HEK293 (cell line): ENCODE results near the gene ITGB1BP1.

ENCODE experiments used
- CTCF ChIA-PET: fragments of 350-600 bp; formaldehyde crosslinking; extraction: SDS; loops from one replicate; lab custom pipeline; 2021; ENCODE audit warnings: antibody characterized with exemption; lab: Yijun Ruan, JAX
- POLR2A ChIA-PET: fragments of 300-600 bp; formaldehyde crosslinking; extraction: SDS; loops from one replicate; lab custom pipeline; 2020; ENCODE audit warnings: antibody characterized with exemption, inconsistent platforms; lab: Yijun Ruan, JAX
- H3K27ac ChIP-seq: fragments of 200-500 bp; sonication (Bioruptor generic); 2 replicates; pipeline ENCODE4 v1.5.1; 2014; ENCODE audit warnings: low read depth, low read length, control low read depth, inconsistent platforms; ENCODE audit errors: extremely low read depth
- H3K36me3 ChIP-seq, 2 experiments: fragments of 200-500 bp in 1 of 2; sonication (Bioruptor generic) in 1 of 2; 1 replicate in 1 of 2; 2 replicates in 1 of 2; pipeline ENCODE4 v1.5.1; 2014 to 2017; ENCODE audit warnings: inconsistent platforms in 2 of 2, low read length in 2 of 2; ENCODE audit not compliant: control insufficient read depth in 2 of 2, insufficient read depth in 1 of 2
- H3K4me1 ChIP-seq: fragments of 200-500 bp; sonication (Bioruptor generic); 2 replicates; pipeline ENCODE4 v1.5.1; 2014; ENCODE audit warnings: mild to moderate bottlenecking, low read length, inconsistent platforms; ENCODE audit not compliant: control insufficient read depth, insufficient read depth
- H3K4me3 ChIP-seq: 2 replicates; pipeline ENCODE4 v1.5.1; 2011; ENCODE audit warnings: low read depth, mild to moderate bottlenecking, control low read depth, low read length, moderate library complexity
- H3K9me3 ChIP-seq: fragments of 200-500 bp; sonication (Bioruptor generic); 2 replicates; pipeline ENCODE4 v1.5.1; 2014; ENCODE audit warnings: low read depth, low read length, inconsistent platforms; ENCODE audit not compliant: control insufficient read depth, insufficient read depth
- HOXD13 ChIP-seq: sonication (generic); formaldehyde crosslinking; IDR thresholded peaks from 2 replicates; pipeline ENCODE4 v1.8.0; 2022; ENCODE audit warnings: missing genetic modification reagents, borderline replicate concordance
- MEIS1 ChIP-seq: sonication (generic); formaldehyde crosslinking; IDR thresholded peaks from 2 replicates; pipeline ENCODE4 v1.8.1; 2022; ENCODE audit warnings: missing genetic modification reagents, mild to moderate bottlenecking, borderline replicate concordance
- PRDM10 ChIP-seq: fragments of 450-650 bp; formaldehyde crosslinking; IDR thresholded peaks from 2 replicates; pipeline ENCODE4 v1.5.1; 2016; ENCODE audit warnings: missing biosample characterization, missing genetic modification characterization
- ZBTB11 ChIP-seq: fragments of 450-650 bp; formaldehyde crosslinking; conservative IDR thresholded peaks from 2 replicates; pipeline ENCODE4 v1.5.1; 2016; ENCODE audit warnings: low read depth, missing biosample characterization, missing genetic modification characterization
- ZNF133 ChIP-seq: fragments of 450-650 bp; formaldehyde crosslinking; IDR thresholded peaks from 2 replicates; pipeline ENCODE4 v1.5.1; 2016; ENCODE audit warnings: missing biosample characterization, missing genetic modification characterization
- ZNF140 ChIP-seq: fragments of 450-650 bp; formaldehyde crosslinking; IDR thresholded peaks from 2 replicates; pipeline ENCODE4 v1.5.1; 2016; ENCODE audit warnings: missing biosample characterization, missing genetic modification characterization
- ZNF239 ChIP-seq: fragments of 450-650 bp; formaldehyde crosslinking; IDR thresholded peaks from 2 replicates; pipeline ENCODE4 v1.5.1; 2016; ENCODE audit warnings: missing biosample characterization, missing genetic modification characterization
- ZNF335 ChIP-seq: fragments of 450-650 bp; formaldehyde crosslinking; conservative IDR thresholded peaks from 2 replicates; pipeline ENCODE4 v1.5.1; 2016; ENCODE audit warnings: missing biosample characterization, missing genetic modification characterization
- ZNF341 ChIP-seq: fragments of 450-650 bp; formaldehyde crosslinking; IDR thresholded peaks from 2 replicates; pipeline ENCODE4; 2016; ENCODE audit warnings: low read depth, missing biosample characterization, missing genetic modification characterization
- ZNF433 ChIP-seq: fragments of 450-650 bp; formaldehyde crosslinking; IDR thresholded peaks from 2 replicates; pipeline ENCODE4 v1.5.1; 2016; ENCODE audit warnings: missing biosample characterization, missing genetic modification characterization, low read depth
- ZNF501 ChIP-seq: fragments of 450-650 bp; formaldehyde crosslinking; IDR thresholded peaks from 2 replicates; pipeline ENCODE4 v1.5.1; 2016; ENCODE audit warnings: missing biosample characterization, missing genetic modification characterization
- ZNF555 ChIP-seq: fragments of 450-650 bp; formaldehyde crosslinking; conservative IDR thresholded peaks from 2 replicates; pipeline ENCODE4 v1.5.1; 2017; ENCODE audit warnings: missing biosample characterization, mild to moderate bottlenecking, missing genetic modification characterization, inconsistent platforms
- ZNF596 ChIP-seq: fragments of 450-650 bp; IDR thresholded peaks from 2 replicates; pipeline ENCODE4 v1.5.0; 2018; ENCODE audit warnings: missing biosample characterization, mild to moderate bottlenecking, missing genetic modification characterization, moderate library complexity
- ZNF610 ChIP-seq: fragments of 450-650 bp; formaldehyde crosslinking; IDR thresholded peaks from 2 replicates; pipeline ENCODE4 v1.5.1; 2016; ENCODE audit warnings: missing biosample characterization, missing genetic modification characterization, borderline replicate concordance
- ZNF664 ChIP-seq: fragments of 450-650 bp; formaldehyde crosslinking; IDR thresholded peaks from 2 replicates; pipeline ENCODE4 v1.5.1; 2016; ENCODE audit warnings: missing biosample characterization, missing genetic modification characterization
- ZNF747 ChIP-seq: fragments of 450-650 bp; formaldehyde crosslinking; IDR thresholded peaks from 2 replicates; pipeline ENCODE4 v1.5.1; 2016; ENCODE audit warnings: missing biosample characterization, missing genetic modification characterization
- ZSCAN4 ChIP-seq: fragments of 450-650 bp; formaldehyde crosslinking; IDR thresholded peaks from 2 replicates; pipeline ENCODE4 v1.5.1; 2017; ENCODE audit warnings: missing biosample characterization, missing genetic modification characterization
- TF ChIP-seq, protein P1 (sequence below): fragments of 450-650 bp; formaldehyde crosslinking; IDR thresholded peaks from 2 replicates; pipeline ENCODE4 v1.5.1; 2016; ENCODE audit warnings: missing biosample characterization, missing genetic modification characterization
- TF ChIP-seq, protein P2 (sequence below): fragments of 450-650 bp; formaldehyde crosslinking; IDR thresholded peaks from 2 replicates; pipeline ENCODE4 v1.5.1; 2016; ENCODE audit warnings: missing biosample characterization, missing genetic modification characterization, borderline replicate concordance
- TF ChIP-seq, protein P3 (sequence below): fragments of 450-650 bp; formaldehyde crosslinking; IDR thresholded peaks from 2 replicates; pipeline ENCODE4 v1.5.1; 2017; ENCODE audit warnings: missing biosample characterization, missing genetic modification characterization

Gene ITGB1BP1

DNA sequence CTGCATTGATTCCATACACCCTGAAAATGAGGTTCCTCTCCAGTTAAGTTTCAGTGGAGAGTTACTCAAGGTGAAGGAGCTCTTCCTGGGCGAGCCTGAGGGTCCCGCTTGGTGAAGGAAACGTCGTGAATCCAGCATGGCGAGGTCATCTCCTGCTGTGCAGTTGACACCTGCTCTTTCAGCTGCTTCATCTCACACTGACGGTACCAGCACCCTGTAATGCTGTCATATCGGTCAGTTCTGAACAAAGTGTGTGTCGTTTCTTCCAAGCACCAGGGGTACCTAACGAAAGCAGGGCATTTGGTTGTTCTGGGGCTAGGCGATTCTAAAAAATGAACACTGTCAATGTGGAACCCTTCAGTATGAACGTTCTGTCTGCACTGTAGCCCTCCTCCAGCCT is 52.6 kb downstream of the ITGB1BP1 start:
- Histone ChIP-seq H3K9me3 (no peaks in the 10 kb centered on the region), H3K27ac (no peak overlapping the region), H3K4me1 (peaks cover 3% of the 10 kb centered on the region), H3K4me3 (no peak overlapping the region), H3K36me3 (peaks cover 5 to 55% of the 10 kb centered on the region in 2 experiments; a peak in 2 of 3 replicates)
- POLR2A ChIA-PET, result interaction anchor here (0.6 kb wide), 1 partner anchor 234 kb away, joined by 8 read pairs; no protein-coding TSS in a partner anchor
- TF ChIP-seq ZNF596 (tag by site-specific recombination) (no peak), ZNF239 (no peak), HOXD13 (CRISPR knock-in tag) (no peak), ZNF341 (no peak), ZNF664 (no peak), ZSCAN4 (tag by site-specific recombination) (no peak), ZNF610 (tag by site-specific recombination) (no peak), ZNF555 (tag by site-specific recombination) (no peak), ZNF433 (tag by site-specific recombination) (no peak), ZNF335 (no peak), ZBTB11 (tag by site-specific recombination) (no peak), MEIS1 (CRISPR knock-in tag) (no peak), ZNF747 (tag by site-specific recombination) (no peak), ZNF501 (tag by site-specific recombination) (no peak), ZNF133 (tag by site-specific recombination) (no peak), ZNF140 (tag by site-specific recombination) (no peak), PRDM10 (tag by site-specific recombination) (no peak)
- TF ChIP-seq, protein P1, sequence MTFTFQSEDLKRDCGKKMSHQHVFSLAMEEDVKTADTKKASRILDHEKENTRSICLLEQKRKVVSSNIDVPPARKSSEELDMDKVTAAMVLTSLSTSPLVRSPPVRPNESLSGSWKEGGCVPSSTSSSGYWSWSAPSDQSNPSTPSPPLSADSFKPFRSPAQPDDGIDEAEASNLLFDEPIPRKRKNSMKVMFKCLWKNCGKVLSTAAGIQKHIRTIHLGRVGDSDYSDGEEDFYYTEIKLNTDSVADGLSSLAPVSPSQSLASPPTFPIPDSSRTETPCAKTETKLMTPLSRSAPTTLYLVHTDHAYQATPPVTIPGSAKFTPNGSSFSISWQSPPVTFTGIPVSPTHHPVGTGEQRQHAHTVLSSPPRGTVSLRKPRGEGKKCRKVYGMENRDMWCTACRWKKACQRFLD (tag by site-specific recombination), result no peak
- TF ChIP-seq, protein P2, sequence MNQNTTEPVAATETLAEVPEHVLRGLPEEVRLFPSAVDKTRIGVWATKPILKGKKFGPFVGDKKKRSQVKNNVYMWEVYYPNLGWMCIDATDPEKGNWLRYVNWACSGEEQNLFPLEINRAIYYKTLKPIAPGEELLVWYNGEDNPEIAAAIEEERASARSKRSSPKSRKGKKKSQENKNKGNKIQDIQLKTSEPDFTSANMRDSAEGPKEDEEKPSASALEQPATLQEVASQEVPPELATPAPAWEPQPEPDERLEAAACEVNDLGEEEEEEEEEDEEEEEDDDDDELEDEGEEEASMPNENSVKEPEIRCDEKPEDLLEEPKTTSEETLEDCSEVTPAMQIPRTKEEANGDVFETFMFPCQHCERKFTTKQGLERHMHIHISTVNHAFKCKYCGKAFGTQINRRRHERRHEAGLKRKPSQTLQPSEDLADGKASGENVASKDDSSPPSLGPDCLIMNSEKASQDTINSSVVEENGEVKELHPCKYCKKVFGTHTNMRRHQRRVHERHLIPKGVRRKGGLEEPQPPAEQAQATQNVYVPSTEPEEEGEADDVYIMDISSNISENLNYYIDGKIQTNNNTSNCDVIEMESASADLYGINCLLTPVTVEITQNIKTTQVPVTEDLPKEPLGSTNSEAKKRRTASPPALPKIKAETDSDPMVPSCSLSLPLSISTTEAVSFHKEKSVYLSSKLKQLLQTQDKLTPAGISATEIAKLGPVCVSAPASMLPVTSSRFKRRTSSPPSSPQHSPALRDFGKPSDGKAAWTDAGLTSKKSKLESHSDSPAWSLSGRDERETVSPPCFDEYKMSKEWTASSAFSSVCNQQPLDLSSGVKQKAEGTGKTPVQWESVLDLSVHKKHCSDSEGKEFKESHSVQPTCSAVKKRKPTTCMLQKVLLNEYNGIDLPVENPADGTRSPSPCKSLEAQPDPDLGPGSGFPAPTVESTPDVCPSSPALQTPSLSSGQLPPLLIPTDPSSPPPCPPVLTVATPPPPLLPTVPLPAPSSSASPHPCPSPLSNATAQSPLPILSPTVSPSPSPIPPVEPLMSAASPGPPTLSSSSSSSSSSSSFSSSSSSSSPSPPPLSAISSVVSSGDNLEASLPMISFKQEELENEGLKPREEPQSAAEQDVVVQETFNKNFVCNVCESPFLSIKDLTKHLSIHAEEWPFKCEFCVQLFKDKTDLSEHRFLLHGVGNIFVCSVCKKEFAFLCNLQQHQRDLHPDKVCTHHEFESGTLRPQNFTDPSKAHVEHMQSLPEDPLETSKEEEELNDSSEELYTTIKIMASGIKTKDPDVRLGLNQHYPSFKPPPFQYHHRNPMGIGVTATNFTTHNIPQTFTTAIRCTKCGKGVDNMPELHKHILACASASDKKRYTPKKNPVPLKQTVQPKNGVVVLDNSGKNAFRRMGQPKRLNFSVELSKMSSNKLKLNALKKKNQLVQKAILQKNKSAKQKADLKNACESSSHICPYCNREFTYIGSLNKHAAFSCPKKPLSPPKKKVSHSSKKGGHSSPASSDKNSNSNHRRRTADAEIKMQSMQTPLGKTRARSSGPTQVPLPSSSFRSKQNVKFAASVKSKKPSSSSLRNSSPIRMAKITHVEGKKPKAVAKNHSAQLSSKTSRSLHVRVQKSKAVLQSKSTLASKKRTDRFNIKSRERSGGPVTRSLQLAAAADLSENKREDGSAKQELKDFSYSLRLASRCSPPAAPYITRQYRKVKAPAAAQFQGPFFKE (tag by site-specific recombination), result no peak
- TF ChIP-seq, protein P3, sequence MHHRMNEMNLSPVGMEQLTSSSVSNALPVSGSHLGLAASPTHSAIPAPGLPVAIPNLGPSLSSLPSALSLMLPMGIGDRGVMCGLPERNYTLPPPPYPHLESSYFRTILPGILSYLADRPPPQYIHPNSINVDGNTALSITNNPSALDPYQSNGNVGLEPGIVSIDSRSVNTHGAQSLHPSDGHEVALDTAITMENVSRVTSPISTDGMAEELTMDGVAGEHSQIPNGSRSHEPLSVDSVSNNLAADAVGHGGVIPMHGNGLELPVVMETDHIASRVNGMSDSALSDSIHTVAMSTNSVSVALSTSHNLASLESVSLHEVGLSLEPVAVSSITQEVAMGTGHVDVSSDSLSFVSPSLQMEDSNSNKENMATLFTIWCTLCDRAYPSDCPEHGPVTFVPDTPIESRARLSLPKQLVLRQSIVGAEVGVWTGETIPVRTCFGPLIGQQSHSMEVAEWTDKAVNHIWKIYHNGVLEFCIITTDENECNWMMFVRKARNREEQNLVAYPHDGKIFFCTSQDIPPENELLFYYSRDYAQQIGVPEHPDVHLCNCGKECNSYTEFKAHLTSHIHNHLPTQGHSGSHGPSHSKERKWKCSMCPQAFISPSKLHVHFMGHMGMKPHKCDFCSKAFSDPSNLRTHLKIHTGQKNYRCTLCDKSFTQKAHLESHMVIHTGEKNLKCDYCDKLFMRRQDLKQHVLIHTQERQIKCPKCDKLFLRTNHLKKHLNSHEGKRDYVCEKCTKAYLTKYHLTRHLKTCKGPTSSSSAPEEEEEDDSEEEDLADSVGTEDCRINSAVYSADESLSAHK, result no peak
- CTCF ChIA-PET, result interaction anchor here (0.7 to 2.2 kb wide), 5 partner anchors 25 to 229 kb away, joined by 3 to 15 read pairs (median 4); no protein-coding TSS in a partner anchor
